ENCODE measurements around the gene VPS26B. TPM values are rescaled to one million over a fixed set of nuclear protein-coding genes. Genes with fewer than 3 reads are reported as not detected.

Gene VPS26B
- total and polyA plus RNA-seq, 9 of the 15 experiments (the other 6 are each of a cell fraction or from before 2014, with no cell fraction given) = 3.5 to 43.3 (median 27.4) TPM

DNA sequence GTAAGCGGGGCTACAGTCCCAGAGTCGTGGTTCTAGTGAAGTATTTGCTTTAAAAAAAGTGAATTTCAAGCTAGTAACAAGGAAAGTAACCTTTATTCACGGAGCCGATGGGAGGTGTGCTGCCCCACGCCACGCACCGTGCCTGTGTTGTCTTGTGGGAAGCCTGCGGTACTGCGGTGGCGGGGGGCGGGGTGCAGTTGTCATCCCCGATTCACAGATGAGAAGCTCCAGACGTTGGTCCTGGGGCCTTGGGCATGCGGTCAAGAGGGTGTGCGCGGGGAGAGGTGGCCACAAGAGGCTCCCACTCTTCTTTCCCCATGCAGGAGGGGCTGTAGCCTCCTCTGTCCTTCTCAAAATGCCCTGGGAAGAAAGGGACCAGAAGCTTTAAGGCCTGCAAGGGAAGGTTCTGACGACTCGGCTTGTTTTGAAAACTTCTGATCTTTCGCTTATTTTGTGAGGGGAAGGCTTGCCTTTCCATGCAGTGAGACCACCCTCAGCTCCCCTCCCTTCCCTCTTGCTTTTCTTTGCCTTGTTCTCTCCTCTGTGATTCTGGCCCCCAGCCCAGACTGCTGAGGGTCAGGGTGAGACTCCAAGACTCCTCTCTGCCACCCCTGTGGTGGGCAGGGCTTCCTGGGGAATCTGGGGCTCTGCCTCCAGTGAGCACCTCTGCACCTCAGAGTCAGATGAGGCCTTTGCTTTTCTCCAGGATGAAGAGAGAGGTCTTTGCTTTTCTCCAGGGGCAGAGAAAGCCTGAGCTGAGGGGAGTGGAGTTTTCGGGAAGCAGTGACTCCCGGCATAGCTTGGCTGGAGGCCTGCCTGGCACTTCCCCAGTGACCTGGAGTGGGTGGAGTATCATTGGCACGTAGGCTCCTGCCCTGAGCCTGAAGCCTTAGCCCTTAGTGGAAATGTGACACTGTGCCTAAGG is 57.9 kb downstream of the VPS26B start:
- POLR2A ChIA-PET = interaction anchor here (1.0 kb wide), 1 partner anchor 17 kb away, joined by 3 read pairs; no protein-coding TSS in a partner anchor
- no TSS peak for BruUV-seq (replicated peaks)
- 6% methylated on average over 20 of the region's 22 CpGs for WGBS (ENCODE audit: insufficient coverage, low coverage, missing lambda C conversion rate)
- no peak overlapping the region for H3K4me3 ChIP-seq
- H3K9me3 ChIP-seq (replicated peaks; ENCODE audit: control insufficient read depth, insufficient read depth, low read depth, low read length) = no peaks in the 10 kb centered on the region
- in situ Hi-C loops (cut with MboI) (no loop called here), intact Hi-C loops (cut with micrococcal nuclease) (no loop called here)
- H3K27me3 ChIP-seq (ENCODE audit: control insufficient read depth in 2 of 2, insufficient read depth in 2 of 2, low read length in 2 of 2) = peaks cover 28 to 33% of the 10 kb centered on the region in 2 experiments; a peak in 4 of 5 replicates
- FAIRE-seq (no peak), DNase-seq (ENCODE audit: extremely low read depth in 1 of 4, low spot score in 3 of 4) (no peak), ATAC-seq (peak; percentile 50)
- H3K27ac ChIP-seq (ENCODE audit: extremely low read depth, low read depth, low read length) = no peak overlapping the region
- H3K79me2 ChIP-seq (ENCODE audit: control insufficient read depth, insufficient read depth, low read length) = no peaks in the 10 kb centered on the region
- H2AFZ ChIP-seq (ENCODE audit: low read depth, low read length) = no peak overlapping the region
- no peak overlapping the region for H3K4me2 ChIP-seq (ENCODE audit: insufficient read depth, low read length)
- H3K36me3 ChIP-seq (ENCODE audit: control insufficient read depth, insufficient read depth, low read length) = no peaks in the 10 kb centered on the region
- 0 out of 2 replicates have a peak, but pooled peaks cover 4% of the 10 kb centered on the region for H4K20me1 ChIP-seq (replicated peaks; ENCODE audit: control insufficient read depth, insufficient read depth, low read length)
- H3K9ac ChIP-seq (ENCODE audit: insufficient read depth in 1 of 2, low read depth in 2 of 2, low read length in 2 of 2) = 0 out of 4 replicates have a peak overlapping the region, but pooled peaks of 1 of the 2 experiments have one; percentile 28
- no peaks in the 10 kb centered on the region for H3K9me1 ChIP-seq (ENCODE audit: control insufficient read depth, insufficient read depth, low read length)
- H3K4me1 ChIP-seq (replicated peaks in 1 of 2; ENCODE audit: control insufficient read depth in 2 of 2, insufficient read depth in 2 of 2, low read length in 2 of 2) = peaks cover 0 to 3% of the 10 kb centered on the region in 2 experiments; a peak in 1 of 5 replicates
- TF ChIP-seq ZBTB1 (CRISPR knock-in tag; IDR thresholded peaks at IDR 0.05; ENCODE audit: borderline replicate concordance, low read depth) (0 out of 2 replicates have a peak, but pooled peaks have one; percentile 53), POLR2AphosphoS2 (IDR thresholded peaks at IDR 0.05; ENCODE audit: low read length) (no peak), MXI1 (IDR thresholded peaks at IDR 0.05; ENCODE audit: low read depth, low read length) (no peak)
- CTCF ChIA-PET (ENCODE audit: low intra/inter-chr PET ratio) = no interaction called here

Data from K562 (cell line).